Neural crest cell (in vitro differentiated cells): Measurements from ENCODE around the gene FAM237A. TPM values are rescaled to one million over a fixed set of nuclear protein-coding genes. Genes with fewer than 3 reads are reported as not detected.

ENCODE experiments used
- DNase-seq: peaks from one replicate; pipeline ENCODE4 v3.0.0; 2021; ENCODE audit warnings: low read depth, mixed read lengths, low spot score
- H3K27ac Mint-ChIP-seq: one replicate; pipeline ENCODE4 v1.8.0; 2021; ENCODE audit warnings: mild to moderate bottlenecking, mixed read lengths; ENCODE audit not compliant: unreplicated experiment
- H3K27me3 Mint-ChIP-seq: 2 replicates; pipeline ENCODE4 v1.8.0; 2021; ENCODE audit warnings: low read depth, mild to moderate bottlenecking, mixed read lengths
- H3K36me3 Mint-ChIP-seq: 2 replicates; pipeline ENCODE4 v1.8.0; 2021; ENCODE audit warnings: low read depth, mild to moderate bottlenecking, mixed read lengths
- H3K4me1 Mint-ChIP-seq: 2 replicates; pipeline ENCODE4 v1.8.0; 2021; ENCODE audit warnings: mixed read lengths
- H3K4me3 Mint-ChIP-seq: one replicate; pipeline ENCODE4 v1.8.0; 2021; ENCODE audit warnings: mild to moderate bottlenecking, mixed read lengths
- H3K9me3 Mint-ChIP-seq: 2 replicates; pipeline ENCODE4 v1.8.0; 2021; ENCODE audit warnings: mixed read lengths
- total RNA-seq: library from RNA; stranded (reverse); gene quantifications from 2 replicates; pipeline ENCODE4 v1.2.1, GENCODE V29; 2021
- TF ChIP-seq, protein P1 (sequence below): fragments of 200-600 bp; sonication (generic); conservative IDR thresholded peaks from 2 replicates; pipeline ENCODE4 v1.5.0; 2021; ENCODE audit warnings: antibody characterized with exemption, mild to moderate bottlenecking

Gene FAM237A
- total RNA-seq, 1 donor from 2014 or later: not detected

DNA sequence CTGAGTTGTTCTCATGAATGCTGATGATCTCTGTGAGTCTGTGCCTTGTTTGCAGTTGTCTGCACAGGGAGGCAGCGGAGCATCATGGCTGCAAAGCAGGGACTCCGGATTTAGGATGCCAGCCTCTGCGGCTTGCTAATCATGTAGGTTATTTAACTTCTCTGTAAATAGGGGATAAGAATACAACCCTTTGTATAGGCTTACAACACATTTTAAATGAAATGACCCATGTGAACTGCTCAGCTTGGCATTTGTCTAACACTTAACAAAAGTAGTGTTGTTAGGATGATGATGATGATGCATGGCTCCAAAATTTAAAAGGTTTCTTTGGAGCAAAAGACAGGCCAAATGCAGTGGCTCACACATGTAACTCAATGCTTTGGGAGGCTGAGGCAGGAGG, 56.5 kb downstream of the FAM237A start:
- no peak for DNase-seq
- Mint-ChIP-seq H3K9me3 (no peaks in the 10 kb centered on the region), H3K27ac (no peak overlapping the region), H3K27me3 (peaks cover 15% of the 10 kb centered on the region), H3K4me1 (no peaks in the 10 kb centered on the region), H3K4me3 (no peak overlapping the region), H3K36me3 (no peaks in the 10 kb centered on the region)
- TF ChIP-seq, protein P1, sequence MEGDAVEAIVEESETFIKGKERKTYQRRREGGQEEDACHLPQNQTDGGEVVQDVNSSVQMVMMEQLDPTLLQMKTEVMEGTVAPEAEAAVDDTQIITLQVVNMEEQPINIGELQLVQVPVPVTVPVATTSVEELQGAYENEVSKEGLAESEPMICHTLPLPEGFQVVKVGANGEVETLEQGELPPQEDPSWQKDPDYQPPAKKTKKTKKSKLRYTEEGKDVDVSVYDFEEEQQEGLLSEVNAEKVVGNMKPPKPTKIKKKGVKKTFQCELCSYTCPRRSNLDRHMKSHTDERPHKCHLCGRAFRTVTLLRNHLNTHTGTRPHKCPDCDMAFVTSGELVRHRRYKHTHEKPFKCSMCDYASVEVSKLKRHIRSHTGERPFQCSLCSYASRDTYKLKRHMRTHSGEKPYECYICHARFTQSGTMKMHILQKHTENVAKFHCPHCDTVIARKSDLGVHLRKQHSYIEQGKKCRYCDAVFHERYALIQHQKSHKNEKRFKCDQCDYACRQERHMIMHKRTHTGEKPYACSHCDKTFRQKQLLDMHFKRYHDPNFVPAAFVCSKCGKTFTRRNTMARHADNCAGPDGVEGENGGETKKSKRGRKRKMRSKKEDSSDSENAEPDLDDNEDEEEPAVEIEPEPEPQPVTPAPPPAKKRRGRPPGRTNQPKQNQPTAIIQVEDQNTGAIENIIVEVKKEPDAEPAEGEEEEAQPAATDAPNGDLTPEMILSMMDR: no peak

Other genes with a start within 250 kb of the FAM237A start
- gene ADAM23, start 199.0 kb upstream of the FAM237A start, total RNA-seq: 31.2 and 34.0 TPM in 2 replicates
- not detected in 2 replicates for gene DYTN, start 75.9 kb downstream of the FAM237A start, total RNA-seq
- gene MDH1B, start 122.8 kb downstream of the FAM237A start, total RNA-seq: 2.0 and 4.6 TPM in 2 replicates
- gene FASTKD2, start 123.1 kb downstream of the FAM237A start, total RNA-seq: 26.3 and 27.5 TPM in 2 replicates